Sigmoid colon (tissue), 4 donors: Measurements from ENCODE around the gene HAAO.

Source experiments
- CTCF ChIP-seq, 4 experiments: fragments of 450-650 bp in 3 of 4; fragments of 200-600 bp in 1 of 4; IDR thresholded peaks; one replicate each; pipeline ENCODE4 v1.5.1; 2016 to 2019; ENCODE audit warnings: antibody characterized with exemption in 4 of 4, mild to moderate bottlenecking in 3 of 4, moderate library complexity in 2 of 4
- EP300 ChIP-seq, 4 donors: sonication (generic); formaldehyde crosslinking; IDR thresholded peaks; one replicate each; pipeline ENCODE4 v1.6.1; 2017; ENCODE audit warnings: antibody characterized with exemption in 4 of 4
- POLR2A ChIP-seq, 2 donors: fragments of 450-650 bp; IDR thresholded peaks; one replicate each; pipeline ENCODE4 v1.6.1; 2016; ENCODE audit warnings: antibody characterized with exemption in 2 of 2, mild to moderate bottlenecking in 2 of 2, moderate library complexity in 2 of 2
- POLR2AphosphoS5 ChIP-seq, 4 donors: sonication (generic); formaldehyde crosslinking; IDR thresholded peaks; one replicate each; pipeline ENCODE4 v1.6.1; 2017; ENCODE audit warnings: antibody characterized with exemption in 4 of 4

DNA sequence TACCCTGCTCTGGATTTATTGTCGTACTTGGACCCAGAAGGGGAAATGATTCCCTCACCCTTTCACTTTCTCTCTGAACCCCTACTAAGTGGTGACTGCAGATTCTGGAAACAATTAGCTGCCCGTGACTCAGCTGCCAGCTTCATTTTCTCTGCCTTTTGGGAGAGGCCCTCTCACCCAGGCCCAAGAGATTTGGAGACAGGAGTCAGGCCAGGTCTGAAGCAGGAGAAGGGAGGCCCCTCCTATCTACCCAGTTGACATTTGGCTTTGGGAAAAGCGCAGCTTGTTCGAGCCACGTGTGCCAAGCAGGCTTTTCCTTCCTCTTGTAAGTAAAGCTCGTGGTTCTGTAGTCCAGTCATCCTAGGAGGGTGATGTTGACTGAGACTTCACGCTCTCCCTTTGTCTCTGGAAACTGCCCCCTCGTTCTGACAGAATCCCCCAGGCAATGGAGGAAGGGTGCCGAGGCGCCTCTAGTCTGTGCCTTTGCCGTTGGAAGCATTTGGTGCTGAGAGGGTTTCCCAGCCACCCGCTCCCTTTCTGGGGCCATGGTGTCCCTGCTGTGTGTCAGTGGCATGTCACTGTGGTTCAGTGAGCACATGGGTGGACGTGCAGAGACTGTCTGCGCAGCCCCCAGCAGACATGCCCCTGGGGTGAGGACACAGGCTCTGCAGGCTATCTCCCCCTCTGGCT lies 37.0 kb downstream of the HAAO start:
- no peak for TF ChIP-seq CTCF (IDR thresholded peaks at IDR 0.05)
- TF ChIP-seq POLR2AphosphoS5 (IDR thresholded peaks at IDR 0.05): no peak
- no peak for TF ChIP-seq POLR2A (IDR thresholded peaks at IDR 0.05)
- TF ChIP-seq EP300 (IDR thresholded peaks at IDR 0.05): no peak
